AG20443 (cell line): ENCODE data around the gene SPRN.
"Not testable (repeated sequence)": the region's sequence is repeated elsewhere in the genome, so short reads cannot be mapped to it uniquely, and the experiment has no call there.

ENCODE experiments used
- DNase-seq: peaks from one replicate; pipeline ENCODE4 v3.0.0; 2012; ENCODE audit warnings: low spot score, mixed read lengths

Gene SPRN

DNA sequence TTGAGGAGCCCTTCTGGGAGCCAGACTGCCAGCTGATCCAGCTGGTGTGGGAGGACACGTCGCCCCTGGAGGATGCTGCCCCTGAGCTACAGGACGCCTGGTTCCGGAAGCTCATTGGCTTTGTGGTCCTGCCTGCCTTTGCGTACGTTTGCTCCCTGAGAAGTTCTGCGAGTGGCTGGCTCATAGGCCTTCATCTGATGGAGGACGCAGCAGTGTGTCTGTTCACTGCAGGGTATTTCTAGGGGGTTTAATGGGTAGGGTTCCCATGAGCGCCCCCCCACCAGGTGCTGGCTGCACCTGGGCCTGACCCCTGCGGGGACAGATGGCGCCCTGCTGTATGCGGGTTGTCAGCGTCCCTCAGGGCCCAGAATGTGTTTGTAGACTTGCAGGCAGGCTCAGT, 40.4 kb downstream of the SPRN start:
- no peak for DNase-seq

DNA sequence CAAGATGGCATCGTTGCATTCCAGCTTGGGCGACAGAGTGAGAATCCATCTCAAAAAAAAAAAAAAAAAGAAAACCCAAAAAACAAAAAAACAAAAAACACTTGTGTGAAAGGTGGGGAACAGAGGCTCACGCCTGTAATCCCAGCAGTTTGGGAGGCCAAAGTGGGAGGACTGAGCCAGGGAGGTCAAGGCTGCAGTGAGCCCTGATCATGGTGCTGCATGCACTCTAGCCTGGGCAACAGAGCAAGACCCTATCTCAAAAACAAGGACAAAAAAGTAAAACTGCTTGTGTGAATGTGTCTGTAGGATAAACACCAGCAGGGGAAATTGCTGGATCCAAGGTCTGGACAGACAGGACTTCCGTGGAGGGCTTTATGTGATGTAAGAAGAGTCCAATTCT, 40.9 kb downstream of the SPRN start:
- no peak for DNase-seq

DNA sequence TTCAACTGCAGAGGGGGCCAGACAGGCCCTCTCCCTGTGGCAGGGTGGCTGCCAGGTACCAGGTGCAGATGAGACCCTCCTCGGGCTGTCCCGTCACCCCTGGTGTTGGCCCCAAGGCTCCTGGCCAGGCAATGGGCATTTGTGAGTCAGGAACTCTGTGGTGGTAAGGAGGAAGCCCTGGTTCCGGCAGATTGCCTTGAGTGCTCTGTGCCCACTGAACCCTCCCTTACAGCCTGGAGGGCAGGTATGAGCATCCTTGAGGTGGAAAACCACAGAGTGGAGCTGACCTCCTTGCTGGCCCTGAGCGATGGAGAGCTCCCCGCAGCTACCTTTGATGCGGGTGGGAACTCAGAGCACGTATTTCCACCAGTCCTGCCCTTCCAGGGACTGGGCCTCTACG, 43.4 kb downstream of the SPRN start:
- no peak for DNase-seq

GRCh38 chr10:133379801-133380666, 44.4 kb downstream of the SPRN start:
- no peak for DNase-seq

DNA sequence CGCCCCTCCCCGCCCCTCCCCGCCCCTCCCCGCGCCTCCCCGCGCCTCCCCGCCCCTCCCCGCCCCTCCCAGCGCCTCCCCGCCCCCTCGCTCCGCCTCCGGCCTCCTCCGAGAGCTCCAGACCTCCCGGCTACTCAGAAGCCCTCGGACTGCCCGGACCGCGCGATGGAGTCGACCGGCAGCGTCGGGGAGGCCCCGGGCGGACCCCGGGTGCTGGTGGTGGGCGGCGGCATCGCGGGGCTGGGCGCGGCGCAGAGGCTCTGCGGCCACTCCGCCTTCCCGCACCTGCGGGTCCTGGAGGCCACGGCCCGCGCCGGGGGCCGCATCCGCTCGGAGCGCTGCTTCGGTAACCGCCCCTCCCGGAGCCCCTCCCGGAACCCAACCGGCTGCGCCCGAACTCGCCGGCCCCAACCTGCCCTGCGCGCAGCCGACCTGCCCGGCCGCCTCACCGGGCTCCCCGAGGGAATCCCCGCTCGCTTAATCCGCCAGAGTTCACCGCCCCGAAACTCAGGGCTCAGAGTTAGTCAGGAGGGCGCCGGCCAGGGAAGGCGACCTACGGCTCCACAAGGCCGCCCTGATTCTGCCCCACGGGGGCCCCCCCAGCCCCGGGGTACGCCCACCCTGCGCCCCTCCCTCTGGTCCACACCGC, 45.1 kb downstream of the SPRN start, which contains the start of gene PAOX:
Gene PAOX (plus strand): TSS at position 111 of the 649 bp plus-strand sequence. CDS start 55 bp downstream, at position 166.
- DNase-seq = peak; percentile 92

GRCh38 chr10:133378251-133379096, 46.0 kb downstream of the SPRN start:
- peak; percentile 75 for DNase-seq

DNA sequence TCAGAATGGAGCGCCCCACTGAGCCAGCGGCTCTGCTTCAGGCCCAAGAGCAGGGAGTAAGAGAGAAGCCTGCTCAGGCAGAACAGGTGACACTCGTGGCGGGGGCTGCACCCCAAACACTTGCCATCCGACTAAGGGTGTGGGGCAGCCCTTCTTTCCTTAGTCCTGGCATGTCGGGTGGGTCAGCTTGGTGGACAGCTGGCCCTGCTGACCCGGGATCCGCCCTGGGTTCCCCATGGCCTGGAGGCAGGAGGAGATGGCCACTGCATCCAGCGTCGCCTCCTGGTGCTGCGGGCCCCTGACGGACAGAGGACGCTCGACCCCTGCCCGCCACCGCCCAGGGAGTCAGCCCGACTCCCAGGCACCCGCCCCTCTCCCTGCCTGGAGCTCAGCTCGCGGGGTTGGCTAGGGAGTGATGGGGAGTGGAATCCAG, 46.6 kb downstream of the SPRN start:
- no peak for DNase-seq

DNA sequence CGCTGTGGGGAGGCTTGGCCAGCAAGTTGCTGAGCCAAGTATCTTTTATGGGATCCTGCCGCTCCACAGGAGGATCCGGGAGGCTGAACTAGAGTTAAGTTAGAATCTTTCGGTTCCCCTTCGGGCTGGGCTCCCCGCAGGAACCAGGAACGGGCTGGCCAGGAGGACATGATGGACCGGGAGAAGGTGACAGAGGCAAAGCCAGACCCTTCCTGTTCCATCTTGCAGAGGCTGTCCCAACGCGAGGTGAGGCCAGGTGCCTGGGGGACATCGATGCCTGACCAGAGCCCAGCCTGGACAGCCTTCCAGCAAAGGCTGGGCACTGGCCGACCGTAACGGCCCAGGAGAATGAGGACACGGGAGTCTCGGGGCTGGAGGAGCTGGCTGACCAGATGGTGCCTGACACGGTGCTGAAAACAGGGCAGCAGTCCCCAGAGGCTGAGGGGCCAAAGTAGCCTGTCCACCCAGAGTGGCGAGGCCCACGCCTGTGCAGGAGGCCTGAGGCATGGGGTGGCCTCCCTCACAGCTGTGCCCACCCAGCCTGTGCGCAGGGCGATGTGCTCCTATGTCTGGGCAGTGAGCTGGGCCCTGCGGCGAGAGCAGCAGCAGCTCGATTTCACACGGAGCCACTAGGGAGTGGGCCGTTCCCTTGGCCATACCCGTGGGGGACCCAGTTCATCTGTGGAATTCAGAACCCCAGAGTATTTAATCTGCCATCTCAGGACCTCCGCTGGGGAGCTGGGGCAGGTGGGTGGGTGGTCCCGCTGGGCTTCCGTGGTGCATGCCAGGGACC, 47.2 kb downstream of the SPRN start:
- no peak for DNase-seq

DNA sequence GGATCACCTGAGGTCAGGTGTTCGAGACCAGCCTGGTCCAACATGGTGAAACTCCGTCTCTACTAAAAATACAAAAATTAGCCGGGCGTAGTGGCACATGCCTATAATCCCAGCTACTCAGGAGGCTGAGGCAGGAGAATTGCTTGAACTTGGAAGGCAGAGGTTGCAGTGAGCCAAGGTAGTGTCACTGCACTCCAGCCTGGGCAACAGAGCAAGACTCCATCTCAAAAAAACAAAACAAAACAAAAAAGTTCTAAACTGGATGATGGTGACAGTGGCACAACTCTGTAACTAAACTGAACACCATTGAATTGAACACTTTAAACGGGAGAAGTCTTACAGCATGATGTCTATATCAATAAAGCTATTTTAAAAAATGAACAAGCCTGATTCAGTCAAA, 48.2 kb downstream of the SPRN start:
- DNase-seq = not testable (repeated sequence)

GRCh38 chr10:133375357-133376115, 48.9 kb downstream of the SPRN start:
- DNase-seq = no peak

DNA sequence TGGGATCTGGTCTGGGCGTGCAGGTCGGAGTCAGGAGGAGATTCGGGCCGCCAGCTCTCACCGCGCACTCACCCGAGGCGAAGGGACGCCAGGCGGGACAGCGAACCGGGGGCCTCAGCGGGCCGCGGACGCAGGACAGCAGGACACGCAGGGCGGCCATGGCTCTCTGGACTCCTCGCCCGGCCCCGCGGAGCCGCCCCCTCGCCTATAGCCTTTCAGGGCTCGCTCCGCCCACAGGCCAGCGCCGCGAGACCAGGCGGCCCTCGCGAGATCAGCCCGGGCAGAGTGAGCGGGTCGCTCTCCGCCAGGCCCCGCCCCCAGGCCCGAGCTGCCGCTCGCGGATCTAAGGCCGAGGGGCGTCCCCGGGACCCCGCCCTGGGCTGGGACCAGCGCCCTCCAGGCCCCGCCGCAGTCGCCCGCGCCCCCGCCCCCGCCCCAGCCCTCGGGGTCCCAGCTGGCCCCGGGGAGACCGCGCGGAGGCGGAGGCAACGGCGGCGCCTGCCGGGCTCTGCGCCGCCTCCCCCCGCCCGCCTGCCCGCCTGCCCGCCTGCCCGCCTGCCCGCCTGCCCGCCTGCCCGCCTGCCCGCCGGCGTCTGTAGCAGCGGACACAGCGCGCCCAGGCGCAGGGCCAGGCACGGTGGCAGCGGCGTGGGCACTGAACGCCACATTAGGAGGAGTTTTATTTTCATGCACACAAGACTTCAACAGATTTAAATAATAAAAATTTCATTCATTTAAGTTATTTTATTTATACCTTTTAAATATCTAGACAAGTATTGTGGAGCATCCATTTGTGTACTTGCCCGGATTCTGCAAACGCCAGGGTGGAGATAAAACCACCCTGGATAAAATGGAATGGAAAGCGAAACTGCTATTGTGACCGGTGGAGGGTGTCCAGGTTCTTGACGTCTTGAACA, 51.0 kb downstream of the SPRN start, which contains the start of gene ECHS1:
Gene ECHS1 (minus strand): TSS at position 181 of the 917 bp plus-strand sequence. CDS start 21 bp downstream, at position 160.
- peak; percentile 99 for DNase-seq

DNA sequence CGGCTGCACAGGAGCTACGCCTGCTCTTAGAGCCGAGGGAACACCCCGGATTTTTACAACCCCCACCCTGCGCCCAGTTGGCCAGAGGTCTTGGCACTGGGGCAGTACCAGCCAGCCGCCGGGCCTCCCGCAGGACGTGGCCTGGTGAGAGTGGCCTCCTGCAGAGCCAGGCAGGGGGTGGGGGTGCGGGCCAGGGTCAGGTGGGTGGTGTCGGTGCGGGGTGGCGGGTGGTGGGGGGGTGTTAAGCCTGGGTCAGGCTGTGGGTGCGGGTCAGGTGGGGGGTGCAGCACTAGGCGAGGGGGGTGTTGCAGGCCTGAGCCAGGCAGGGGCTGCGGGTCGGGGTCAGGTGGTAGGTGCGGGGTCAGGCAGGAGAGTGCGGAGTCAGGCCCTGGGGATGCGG, 51.9 kb downstream of the SPRN start:
- DNase-seq = no peak
